Astrocyte (in vitro differentiated cells and primary cell): ENCODE data around the gene TPO. TPM values are rescaled to one million over a fixed set of nuclear protein-coding genes. Genes with fewer than 3 reads are reported as not detected.

Experiments used
- DNase-seq: peaks from one replicate; pipeline ENCODE4 v3.0.0-alpha.2; 2010; ENCODE audit warnings: low read depth
- FAIRE-seq: peaks from 2 replicates; lab custom pipeline; 2011; peaks lifted over from hg19 to GRCh38; lab: Jason Lieb, UNC
- H2AFZ ChIP-seq: 2 replicates; pipeline ENCODE4 v1.6.0; 2012; ENCODE audit warnings: low read depth, low read length, inconsistent platforms
- H3K27ac ChIP-seq: 2 replicates; pipeline ENCODE4 v1.5.1; 2011; ENCODE audit warnings: low read depth, low read length, inconsistent platforms
- H3K27me3 ChIP-seq: 2 replicates; pipeline ENCODE4 v1.6.0; 2011; ENCODE audit warnings: low read length, inconsistent platforms; ENCODE audit not compliant: insufficient read depth
- H3K36me3 ChIP-seq: 2 replicates; pipeline ENCODE4 v1.5.1; 2011; ENCODE audit warnings: low read length, inconsistent platforms; ENCODE audit not compliant: insufficient read depth
- H3K4me1 ChIP-seq: 2 replicates; pipeline ENCODE4 v1.5.1; 2011; ENCODE audit warnings: low read length, inconsistent platforms; ENCODE audit not compliant: insufficient read depth
- H3K4me2 ChIP-seq: 2 replicates; pipeline ENCODE4 v1.6.0; 2012; ENCODE audit warnings: low read length, inconsistent platforms
- H3K4me3 ChIP-seq: 2 replicates; pipeline ENCODE4 v1.5.1; 2011; ENCODE audit warnings: low read depth, mild to moderate bottlenecking, low read length, inconsistent platforms; ENCODE audit not compliant: insufficient read depth
- H3K79me2 ChIP-seq: 2 replicates; pipeline ENCODE4 v1.6.0; 2012; ENCODE audit warnings: mild to moderate bottlenecking, low read length, inconsistent platforms; ENCODE audit not compliant: insufficient read depth
- H3K9ac ChIP-seq: 2 replicates; pipeline ENCODE4 v1.6.0; 2012; ENCODE audit warnings: mild to moderate bottlenecking, low read length, inconsistent platforms
- H3K9me3 ChIP-seq: 2 replicates; pipeline ENCODE4 v1.5.1; 2012; ENCODE audit warnings: low read depth, mild to moderate bottlenecking, low read length, inconsistent platforms; ENCODE audit not compliant: insufficient read depth
- H4K20me1 ChIP-seq: 2 replicates; pipeline ENCODE4 v1.6.0; 2012; ENCODE audit warnings: low read length, inconsistent platforms; ENCODE audit not compliant: insufficient read depth
- H3K27ac Mint-ChIP-seq: one replicate; pipeline ENCODE4 v1.8.0; 2021; ENCODE audit warnings: mild to moderate bottlenecking, mixed read lengths; ENCODE audit not compliant: unreplicated experiment
- H3K27me3 Mint-ChIP-seq: one replicate; pipeline ENCODE4 v1.8.0; 2021; ENCODE audit warnings: low read depth, mixed read lengths; ENCODE audit not compliant: unreplicated experiment
- H3K36me3 Mint-ChIP-seq: one replicate; pipeline ENCODE4 v1.8.0; 2021; ENCODE audit warnings: low read depth, mixed read lengths; ENCODE audit not compliant: unreplicated experiment
- H3K4me1 Mint-ChIP-seq: one replicate; pipeline ENCODE4 v1.8.0; 2021; ENCODE audit warnings: low read depth, mixed read lengths; ENCODE audit not compliant: unreplicated experiment
- H3K4me3 Mint-ChIP-seq: one replicate; pipeline ENCODE4 v1.8.0; 2021; ENCODE audit warnings: mild to moderate bottlenecking, moderate library complexity, mixed read lengths; ENCODE audit not compliant: unreplicated experiment
- H3K9me3 Mint-ChIP-seq: one replicate; pipeline ENCODE4 v1.8.0; 2021; ENCODE audit warnings: mild to moderate bottlenecking, mixed read lengths; ENCODE audit not compliant: unreplicated experiment
- EZH2 ChIP-seq: IDR thresholded peaks from 2 replicates; pipeline ENCODE4 v1.6.1; 2012; ENCODE audit warnings: mild to moderate bottlenecking, low read length, inconsistent platforms; ENCODE audit not compliant: insufficient read depth
- total RNA-seq: library from RNA; stranded (reverse); gene quantifications from 2 replicates; pipeline ENCODE4 v1.2.1, GENCODE V29; 2021
- TF ChIP-seq, protein P1 (sequence below): IDR thresholded peaks from 2 replicates; pipeline ENCODE4 v1.5.1; 2011; ENCODE audit warnings: low read depth, mild to moderate bottlenecking, inconsistent platforms, low read length, moderate library complexity; ENCODE audit not compliant: insufficient read depth

The TPO gene
- total RNA-seq, 1 donor from 2014 or later = not detected

DNA sequence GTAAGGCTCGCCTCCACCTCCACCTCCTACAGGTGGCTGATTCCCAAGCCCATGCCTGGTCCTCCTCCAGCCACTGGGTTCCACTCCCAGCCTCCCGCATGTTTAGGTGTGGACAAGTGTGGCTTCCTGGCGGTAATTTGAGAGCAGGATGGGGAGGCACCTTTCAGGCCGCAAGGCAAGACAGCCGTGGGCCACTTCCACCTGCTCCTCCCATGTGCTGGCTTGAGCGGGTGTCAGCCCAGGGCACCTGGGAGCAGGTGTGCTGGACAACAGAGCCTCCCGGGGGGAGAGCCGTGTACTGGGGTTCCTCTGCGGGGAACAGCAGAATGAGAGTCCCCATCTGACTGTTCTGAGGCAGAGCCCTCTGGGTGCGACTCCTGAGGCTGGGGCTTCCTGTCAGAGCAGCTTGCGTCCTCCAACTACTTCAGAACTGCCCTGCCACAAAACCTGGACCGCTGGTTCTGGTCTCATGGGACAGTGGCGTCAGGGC lies 83.9 kb downstream of the TPO start:
- Mint-ChIP-seq H3K27ac (no peak overlapping the region), H3K9me3 (no peaks in the 10 kb centered on the region), H3K27me3 (peaks cover 34% of the 10 kb centered on the region), H3K4me3 (no peak overlapping the region), H3K4me1 (no peaks in the 10 kb centered on the region), H3K36me3 (no peaks in the 10 kb centered on the region)
- no peak overlapping the region for H3K27ac ChIP-seq
- H3K79me2 ChIP-seq = no peaks in the 10 kb centered on the region
- H3K9me3 ChIP-seq = no peaks in the 10 kb centered on the region
- no peaks in the 10 kb centered on the region for H4K20me1 ChIP-seq
- no peak overlapping the region for H3K9ac ChIP-seq
- no peak overlapping the region for H3K4me3 ChIP-seq
- FAIRE-seq = no peak
- no peak overlapping the region for H3K4me2 ChIP-seq
- no peaks in the 10 kb centered on the region for H3K36me3 ChIP-seq
- TF ChIP-seq, protein P1, sequence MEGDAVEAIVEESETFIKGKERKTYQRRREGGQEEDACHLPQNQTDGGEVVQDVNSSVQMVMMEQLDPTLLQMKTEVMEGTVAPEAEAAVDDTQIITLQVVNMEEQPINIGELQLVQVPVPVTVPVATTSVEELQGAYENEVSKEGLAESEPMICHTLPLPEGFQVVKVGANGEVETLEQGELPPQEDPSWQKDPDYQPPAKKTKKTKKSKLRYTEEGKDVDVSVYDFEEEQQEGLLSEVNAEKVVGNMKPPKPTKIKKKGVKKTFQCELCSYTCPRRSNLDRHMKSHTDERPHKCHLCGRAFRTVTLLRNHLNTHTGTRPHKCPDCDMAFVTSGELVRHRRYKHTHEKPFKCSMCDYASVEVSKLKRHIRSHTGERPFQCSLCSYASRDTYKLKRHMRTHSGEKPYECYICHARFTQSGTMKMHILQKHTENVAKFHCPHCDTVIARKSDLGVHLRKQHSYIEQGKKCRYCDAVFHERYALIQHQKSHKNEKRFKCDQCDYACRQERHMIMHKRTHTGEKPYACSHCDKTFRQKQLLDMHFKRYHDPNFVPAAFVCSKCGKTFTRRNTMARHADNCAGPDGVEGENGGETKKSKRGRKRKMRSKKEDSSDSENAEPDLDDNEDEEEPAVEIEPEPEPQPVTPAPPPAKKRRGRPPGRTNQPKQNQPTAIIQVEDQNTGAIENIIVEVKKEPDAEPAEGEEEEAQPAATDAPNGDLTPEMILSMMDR = no peak
- no peak for TF ChIP-seq EZH2
- H3K4me1 ChIP-seq = no peaks in the 10 kb centered on the region
- H3K27me3 ChIP-seq = no peaks in the 10 kb centered on the region
- H2AFZ ChIP-seq = no peak overlapping the region
- DNase-seq = no peak

- H3K4me3 Mint-ChIP-seq = no peak overlapping the region
- H3K9me3 Mint-ChIP-seq = no peaks in the 10 kb centered on the region
- H3K4me1 Mint-ChIP-seq = no peaks in the 10 kb centered on the region
- peaks cover 31% of the 10 kb centered on the region for H3K27me3 Mint-ChIP-seq
- Histone ChIP-seq H3K36me3 (no peaks in the 10 kb centered on the region), H4K20me1 (no peaks in the 10 kb centered on the region), H3K9me3 (no peaks in the 10 kb centered on the region), H2AFZ (no peak overlapping the region), H3K27ac (no peak overlapping the region), H3K9ac (no peak overlapping the region), H3K79me2 (no peaks in the 10 kb centered on the region), H3K4me3 (no peak overlapping the region), H3K4me1 (no peaks in the 10 kb centered on the region), H3K27me3 (no peaks in the 10 kb centered on the region), H3K4me2 (no peak overlapping the region)
- FAIRE-seq (no peak), DNase-seq (no peak)
- TF ChIP-seq, protein P1 = no peak
- no peak for TF ChIP-seq EZH2
- no peak overlapping the region for H3K27ac Mint-ChIP-seq
- no peaks in the 10 kb centered on the region for H3K36me3 Mint-ChIP-seq
These were observed 84.9 kb downstream of the TPO start for GRCh38 chr2:1498176-1498575.

DNA sequence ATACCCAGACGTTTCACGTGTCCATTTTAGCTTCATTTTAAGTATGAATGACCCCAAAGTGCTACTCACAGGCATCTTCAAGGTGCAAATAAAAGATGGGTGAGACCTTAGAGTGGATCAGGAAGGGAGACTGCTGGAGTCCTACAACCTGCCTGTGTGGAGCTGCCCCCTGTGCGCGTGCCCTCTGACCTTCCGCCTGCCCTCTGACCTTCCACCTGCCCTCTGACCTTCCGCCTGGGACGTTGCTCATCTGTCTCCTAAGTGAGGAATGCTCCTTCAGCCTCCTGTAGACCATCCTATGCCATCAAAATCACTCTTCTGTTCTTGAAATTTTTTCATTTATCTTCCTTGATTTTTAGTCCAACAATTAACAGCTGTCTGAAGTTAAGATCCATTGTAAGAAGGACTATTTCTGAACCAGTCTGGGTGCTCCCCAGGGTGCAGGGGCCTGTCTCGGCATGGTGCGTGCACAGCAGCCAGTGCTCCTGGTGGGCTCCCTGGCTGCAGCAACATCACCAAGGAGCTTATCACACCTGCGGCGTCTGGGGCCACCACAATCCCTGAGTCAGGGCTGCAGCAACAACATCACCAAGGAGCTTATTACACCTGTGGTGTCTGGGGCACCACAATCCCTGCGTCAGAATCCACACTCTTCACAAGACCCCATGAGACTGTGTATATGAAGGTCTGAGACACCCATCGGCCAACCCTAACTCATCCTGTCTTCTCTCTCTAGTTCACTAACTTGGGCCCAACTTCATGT lies 86.0 kb downstream of the TPO start:
- Mint-ChIP-seq H3K27me3 (peaks cover 35% of the 10 kb centered on the region), H3K36me3 (no peaks in the 10 kb centered on the region), H3K27ac (no peak overlapping the region), H3K4me3 (no peak overlapping the region), H3K9me3 (no peaks in the 10 kb centered on the region), H3K4me1 (no peaks in the 10 kb centered on the region)
- DNase-seq (no peak), FAIRE-seq (no peak)
- H3K9me3 ChIP-seq = no peaks in the 10 kb centered on the region
- H3K27ac ChIP-seq = no peak overlapping the region
- no peak overlapping the region for H3K4me2 ChIP-seq
- no peaks in the 10 kb centered on the region for H3K36me3 ChIP-seq
- no peak overlapping the region for H3K4me3 ChIP-seq
- no peaks in the 10 kb centered on the region for H3K79me2 ChIP-seq
- H4K20me1 ChIP-seq = no peaks in the 10 kb centered on the region
- H3K9ac ChIP-seq = no peak overlapping the region
- TF ChIP-seq, protein P1 = no peak
- no peak for TF ChIP-seq EZH2
- H2AFZ ChIP-seq = no peak overlapping the region
- no peaks in the 10 kb centered on the region for H3K27me3 ChIP-seq
- H3K4me1 ChIP-seq = no peaks in the 10 kb centered on the region
